HAP-1 (cell line): ENCODE data around the gene CHRM1.
"Not testable (repeated sequence)": the region's sequence is repeated elsewhere in the genome, so short reads cannot be mapped to it uniquely, and the experiment has no call there.

Experiments
- DNase-seq, 2 experiments: peaks; one replicate each; pipeline ENCODE4 v3.0.0-alpha.2; 2016 to 2020; ENCODE audit warnings: low spot score in 2 of 2
- H3K27me3 ChIP-seq: fragments of 250-450 bp; sonication (Bioruptor Pico); 2 replicates; pipeline ENCODE4 v1.5.1; 2020; ENCODE audit warnings: low read depth, mild to moderate bottlenecking, moderate library complexity
- H3K36me3 ChIP-seq: fragments of 250-450 bp; sonication (Bioruptor Pico); replicated peaks from 2 replicates; pipeline ENCODE4 v1.5.1; 2020; ENCODE audit warnings: mild to moderate bottlenecking
- H3K4me1 ChIP-seq: fragments of 250-450 bp; sonication (Bioruptor Pico); 2 replicates; pipeline ENCODE4 v1.5.1; 2020; ENCODE audit warnings: mild to moderate bottlenecking
- H3K4me3 ChIP-seq: fragments of 250-450 bp; sonication (Bioruptor Pico); 2 replicates; pipeline ENCODE4 v1.5.1; 2020; ENCODE audit warnings: mild to moderate bottlenecking, moderate library complexity
- H3K9me3 ChIP-seq: fragments of 250-450 bp; sonication (Bioruptor Pico); 2 replicates; pipeline ENCODE4 v1.5.1; 2020; ENCODE audit warnings: mild to moderate bottlenecking, moderate library complexity
- in situ Hi-C: fragments of 300-500 bp; cut with MboI; formaldehyde crosslinking; loops from 3 replicates; pipeline ENCODE4 v1.14.3; 2020; ENCODE audit warnings: low sequenced_read_pairs, inconsistent platforms, mixed read lengths

The CHRM1 gene

DNA sequence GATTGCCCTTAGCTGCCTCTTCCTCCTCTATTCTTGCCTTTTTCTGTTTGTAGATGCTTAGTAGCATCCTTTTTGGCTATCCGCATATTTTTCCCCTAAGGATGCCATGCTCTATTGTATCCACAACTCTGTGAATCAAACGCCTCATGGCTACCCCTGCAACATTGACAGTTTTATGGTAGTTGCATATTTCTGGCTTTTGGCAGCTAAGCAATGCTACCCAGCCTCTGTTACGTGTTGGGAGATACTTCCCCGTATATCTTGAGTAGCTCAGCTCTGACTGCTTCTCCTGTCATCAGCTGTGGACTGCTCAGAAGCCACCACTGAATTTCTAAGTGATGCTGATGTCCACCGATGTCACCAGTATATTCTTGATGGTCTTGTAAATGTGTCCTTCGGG lies 55.5 kb downstream of the CHRM1 start:
- no peak for DNase-seq
- in situ Hi-C loops: no loop called here
- peaks cover 62% of the 10 kb centered on the region for H3K36me3 ChIP-seq

DNA sequence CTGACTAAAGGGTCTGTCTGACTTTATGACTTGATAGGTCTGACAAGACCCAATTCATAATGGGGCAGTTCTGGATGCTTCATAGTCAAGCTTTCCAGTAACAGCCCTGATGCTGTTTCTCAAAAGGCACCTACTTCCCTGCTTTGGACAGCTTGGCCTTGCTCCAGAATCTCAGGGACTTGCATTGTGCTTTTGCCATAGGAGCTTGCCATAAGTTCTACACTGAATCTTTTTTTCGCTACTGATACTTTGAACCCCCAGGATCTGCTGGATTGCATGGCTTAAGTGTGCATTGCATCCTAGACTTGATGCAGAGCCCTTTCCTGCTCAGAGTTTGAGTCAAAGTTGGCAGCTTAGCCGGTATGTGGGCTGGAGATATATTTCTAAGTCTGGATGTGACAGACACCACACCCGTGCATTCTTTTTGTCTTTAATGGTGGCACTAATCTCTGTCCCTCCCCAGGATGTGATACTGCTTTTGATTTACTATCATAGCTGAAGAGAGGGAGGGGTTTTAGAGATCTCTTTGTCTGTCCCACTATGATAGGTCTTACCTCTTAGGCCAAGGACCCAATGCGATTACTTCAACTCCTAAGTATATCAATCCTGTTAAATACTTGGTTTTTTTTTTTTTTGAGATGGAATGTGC lies 57.4 kb downstream of the CHRM1 start:
- Histone ChIP-seq H3K36me3 (peaks cover 69% of the 10 kb centered on the region), H3K27me3 (no peaks in the 10 kb centered on the region), H3K4me1 (peaks cover 36% of the 10 kb centered on the region), H3K4me3 (no peak overlapping the region), H3K9me3 (no peaks in the 10 kb centered on the region)
- in situ Hi-C loops: no loop called here
- DNase-seq: no peak

More for the DNA sequence above, 55.5 kb downstream of the CHRM1 start:
- H3K4me3 ChIP-seq: no peak overlapping the region
- peaks cover 20% of the 10 kb centered on the region for H3K4me1 ChIP-seq
- H3K27me3 ChIP-seq: no peaks in the 10 kb centered on the region
- H3K9me3 ChIP-seq: no peaks in the 10 kb centered on the region

GRCh38 chr11:62861564-62862192 lies 59.5 kb downstream of the CHRM1 start:
- H3K9me3 ChIP-seq, H3K27me3 ChIP-seq, in situ Hi-C loops, DNase-seq, H3K4me3 ChIP-seq: not testable (repeated sequence)
- H3K36me3 ChIP-seq: peaks cover 58% of the 10 kb centered on the region
- peaks cover 38% of the 10 kb centered on the region for H3K4me1 ChIP-seq

GRCh38 chr11:62860835-62861563 lies 60.2 kb downstream of the CHRM1 start:
- no peak overlapping the region; the same call in 1 of the 2 replicates for H3K4me3 ChIP-seq
- in situ Hi-C loops: no loop called here
- no peak for DNase-seq
- H3K9me3 ChIP-seq: no peaks in the 10 kb centered on the region
- H3K4me1 ChIP-seq: peaks cover 38% of the 10 kb centered on the region
- H3K27me3 ChIP-seq: no peaks in the 10 kb centered on the region
- H3K36me3 ChIP-seq: peaks cover 55% of the 10 kb centered on the region

GRCh38 chr11:62859281-62859703 lies 61.9 kb downstream of the CHRM1 start:
- Histone ChIP-seq H3K4me1 (peaks cover 38% of the 10 kb centered on the region), H3K4me3 (peak overlapping the region; percentile 96), H3K36me3 (peaks cover 59% of the 10 kb centered on the region)
- H3K9me3 ChIP-seq, in situ Hi-C loops, DNase-seq, H3K27me3 ChIP-seq: not testable (repeated sequence)
